Muscle layer of duodenum (tissue), 2 donors: Measurements from ENCODE around the gene ST8SIA4.

Experiments
- H3K27ac ChIP-seq: one replicate; pipeline ENCODE4 v1.7.0; 2013; ENCODE audit warnings: mild to moderate bottlenecking, low read length
- H3K27me3 ChIP-seq: one replicate; pipeline ENCODE4 v1.7.0; 2013; ENCODE audit warnings: low read depth, mild to moderate bottlenecking, control low read depth, low read length
- H3K36me3 ChIP-seq, 2 donors: one replicate each; pipeline ENCODE4 v1.7.0; 2013; ENCODE audit warnings: low read length in 2 of 2, control low read depth in 1 of 2, mild to moderate bottlenecking in 1 of 2; ENCODE audit not compliant: insufficient read depth in 2 of 2, control insufficient read depth in 1 of 2
- H3K4me1 ChIP-seq, 2 donors: one replicate each; pipeline ENCODE4 v1.7.0; 2013; ENCODE audit warnings: low read length in 2 of 2, mild to moderate bottlenecking in 2 of 2, control low read depth in 1 of 2, moderate library complexity in 1 of 2; ENCODE audit not compliant: insufficient read depth in 2 of 2, control insufficient read depth in 1 of 2
- H3K4me3 ChIP-seq, 2 donors: one replicate each; pipeline ENCODE4 v1.7.0; 2013; ENCODE audit warnings: low read length in 2 of 2, low read depth in 1 of 2, mild to moderate bottlenecking in 1 of 2
- H3K9me3 ChIP-seq, 2 donors: one replicate each; pipeline ENCODE4 v1.7.0; 2013; ENCODE audit warnings: low read length in 2 of 2, control low read depth in 1 of 2, mild to moderate bottlenecking in 1 of 2; ENCODE audit not compliant: control insufficient read depth in 1 of 2
- donor health status: healthy.

ST8SIA4 gene

GRCh38 chr5:100772006-100772405 is 131.1 kb downstream of the ST8SIA4 start:
- H3K27ac ChIP-seq: no peak overlapping the region
- no peaks in the 10 kb centered on the region for H3K27me3 ChIP-seq
- H3K9me3 ChIP-seq: no peaks in the 10 kb centered on the region
- H3K36me3 ChIP-seq: no peaks in the 10 kb centered on the region
- no peaks in the 10 kb centered on the region for H3K4me1 ChIP-seq
- no peak overlapping the region for H3K4me3 ChIP-seq

GRCh38 chr5:100771181-100771580 is 131.9 kb downstream of the ST8SIA4 start:
- Histone ChIP-seq H3K27me3 (no peaks in the 10 kb centered on the region), H3K9me3 (no peaks in the 10 kb centered on the region), H3K27ac (no peak overlapping the region), H3K4me3 (no peak overlapping the region), H3K4me1 (no peaks in the 10 kb centered on the region), H3K36me3 (no peaks in the 10 kb centered on the region)

- Histone ChIP-seq H3K4me3 (no peak overlapping the region), H3K4me1 (no peaks in the 10 kb centered on the region), H3K36me3 (no peaks in the 10 kb centered on the region), H3K27ac (no peak overlapping the region), H3K27me3 (no peaks in the 10 kb centered on the region), H3K9me3 (no peaks in the 10 kb centered on the region)
Observed at GRCh38 chr5:100768221-100768620, 134.9 kb downstream of the ST8SIA4 start.

GRCh38 chr5:100762995-100763394 is 140.1 kb downstream of the ST8SIA4 start:
- no peaks in the 10 kb centered on the region for H3K4me1 ChIP-seq
- no peak overlapping the region for H3K4me3 ChIP-seq
- H3K36me3 ChIP-seq: no peaks in the 10 kb centered on the region
- H3K27ac ChIP-seq: no peak overlapping the region
- no peaks in the 10 kb centered on the region for H3K27me3 ChIP-seq
- no peaks in the 10 kb centered on the region for H3K9me3 ChIP-seq

- H3K27ac ChIP-seq: no peak overlapping the region
- H3K36me3 ChIP-seq: no peaks in the 10 kb centered on the region
- H3K4me1 ChIP-seq: no peaks in the 10 kb centered on the region
- no peak overlapping the region for H3K4me3 ChIP-seq
- H3K27me3 ChIP-seq: no peaks in the 10 kb centered on the region
- no peaks in the 10 kb centered on the region for H3K9me3 ChIP-seq
Observed at GRCh38 chr5:100762108-100762507, 141.0 kb downstream of the ST8SIA4 start.

GRCh38 chr5:100761192-100761591 is 141.9 kb downstream of the ST8SIA4 start:
- Histone ChIP-seq H3K36me3 (no peaks in the 10 kb centered on the region), H3K4me3 (no peak overlapping the region), H3K9me3 (no peaks in the 10 kb centered on the region), H3K27me3 (no peaks in the 10 kb centered on the region), H3K4me1 (no peaks in the 10 kb centered on the region), H3K27ac (no peak overlapping the region)

- Histone ChIP-seq H3K4me1 (no peaks in the 10 kb centered on the region), H3K9me3 (no peaks in the 10 kb centered on the region), H3K27ac (no peak overlapping the region), H3K36me3 (no peaks in the 10 kb centered on the region), H3K27me3 (no peaks in the 10 kb centered on the region), H3K4me3 (no peak overlapping the region)
Observed at GRCh38 chr5:100760688-100761087, 142.4 kb downstream of the ST8SIA4 start.

- Histone ChIP-seq H3K4me3 (no peak overlapping the region), H3K4me1 (no peaks in the 10 kb centered on the region), H3K36me3 (no peaks in the 10 kb centered on the region), H3K27me3 (no peaks in the 10 kb centered on the region), H3K9me3 (no peaks in the 10 kb centered on the region), H3K27ac (no peak overlapping the region)
Observed at GRCh38 chr5:100758780-100759179, 144.3 kb downstream of the ST8SIA4 start.

GRCh38 chr5:100758306-100758705 is 144.8 kb downstream of the ST8SIA4 start:
- Histone ChIP-seq H3K4me1 (no peaks in the 10 kb centered on the region), H3K4me3 (no peak overlapping the region), H3K27me3 (no peaks in the 10 kb centered on the region), H3K27ac (no peak overlapping the region), H3K9me3 (no peaks in the 10 kb centered on the region), H3K36me3 (no peaks in the 10 kb centered on the region)

GRCh38 chr5:100757618-100758017 is 145.5 kb downstream of the ST8SIA4 start:
- H3K36me3 ChIP-seq: no peaks in the 10 kb centered on the region
- H3K27ac ChIP-seq: no peak overlapping the region
- H3K9me3 ChIP-seq: no peaks in the 10 kb centered on the region
- no peaks in the 10 kb centered on the region for H3K4me1 ChIP-seq
- H3K4me3 ChIP-seq: no peak overlapping the region
- H3K27me3 ChIP-seq: no peaks in the 10 kb centered on the region
